Left lung (tissue), 10 donors: ENCODE measurements around the gene ZBTB17. TPM values are rescaled to one million over a fixed set of nuclear protein-coding genes. Genes with fewer than 3 reads are reported as not detected.

Source experiments
- ATAC-seq: fragments of 200-7000 bp; cut with Tn5 transposase; one replicate; pipeline ENCODE4 v1.9.1; 2020; ENCODE audit warnings: moderate library complexity
- DNase-seq, 4 donors: peaks; one replicate each; pipeline ENCODE4 v3.0.0-alpha.2; 2013 to 2020
- H3K27ac ChIP-seq, 2 donors: fragments of 200-600 bp; sonication (generic) in 1 of 2; one replicate each; pipeline versions ENCODE4 v1.5.0 to v1.8.0; 2020 to 2021
- H3K27me3 ChIP-seq, 2 donors: fragments of 200-600 bp; sonication (generic) in 1 of 2; one replicate each; pipeline versions ENCODE4 v1.5.0 to v1.8.0; 2020 to 2021
- H3K36me3 ChIP-seq, 2 donors: fragments of 200-600 bp; sonication (generic) in 1 of 2; one replicate each; pipeline versions ENCODE4 v1.5.0 to v1.8.0; 2020 to 2021
- H3K4me1 ChIP-seq, 2 donors: fragments of 200-600 bp; one replicate each; pipeline ENCODE4 v1.8.0; 2021
- H3K4me3 ChIP-seq, 2 donors: fragments of 200-600 bp; sonication (generic) in 1 of 2; one replicate each; pipeline versions ENCODE4 v1.5.0 to v1.8.0; 2020 to 2021; ENCODE audit warnings: mild to moderate bottlenecking in 1 of 2
- H3K9me3 ChIP-seq, 2 donors: fragments of 200-600 bp; sonication (generic) in 1 of 2; one replicate each; pipeline versions ENCODE4 v1.5.0 to v1.8.0; 2020 to 2021
- CTCF ChIP-seq, 2 donors: fragments of 200-600 bp; sonication (generic) in 1 of 2; IDR thresholded peaks; one replicate each; pipeline versions ENCODE4 v1.5.0 to v1.8.0; 2021; ENCODE audit warnings: antibody characterized with exemption in 2 of 2
- intact Hi-C, 2 donors: fragments of 100-400 bp; cut with DNase I; formaldehyde crosslinking; loops; one replicate each; pipeline versions ENCODE4 v1.11.2 to v1.14.2; 2022
- polyA plus RNA-seq, 6 donors: library from polyadenylated mRNA; unstranded; fragments of 120-200 nt; gene quantifications; one replicate each; pipeline ENCODE4 v1.2.1, GENCODE V29; 2013; ENCODE audit not compliant: insufficient read length in 6 of 6
- total RNA-seq, 2 donors: library from RNA; stranded (reverse); fragmentation: NEBNext Ultra II Directional; extraction: Animal tissue kit (Norgen Biotek cat#: 25700); gene quantifications; one replicate each; pipeline ENCODE4 v1.2.1, GENCODE V29; 2021
- donor health status: DM: no; HTN: yes; CAD: no.
- donor health status: DM: no; HTN: no; CAD: no.

Gene ZBTB17
- total and polyA plus RNA-seq, 8 donors = 27.4 to 46.5 (median 33.1) TPM

DNA sequence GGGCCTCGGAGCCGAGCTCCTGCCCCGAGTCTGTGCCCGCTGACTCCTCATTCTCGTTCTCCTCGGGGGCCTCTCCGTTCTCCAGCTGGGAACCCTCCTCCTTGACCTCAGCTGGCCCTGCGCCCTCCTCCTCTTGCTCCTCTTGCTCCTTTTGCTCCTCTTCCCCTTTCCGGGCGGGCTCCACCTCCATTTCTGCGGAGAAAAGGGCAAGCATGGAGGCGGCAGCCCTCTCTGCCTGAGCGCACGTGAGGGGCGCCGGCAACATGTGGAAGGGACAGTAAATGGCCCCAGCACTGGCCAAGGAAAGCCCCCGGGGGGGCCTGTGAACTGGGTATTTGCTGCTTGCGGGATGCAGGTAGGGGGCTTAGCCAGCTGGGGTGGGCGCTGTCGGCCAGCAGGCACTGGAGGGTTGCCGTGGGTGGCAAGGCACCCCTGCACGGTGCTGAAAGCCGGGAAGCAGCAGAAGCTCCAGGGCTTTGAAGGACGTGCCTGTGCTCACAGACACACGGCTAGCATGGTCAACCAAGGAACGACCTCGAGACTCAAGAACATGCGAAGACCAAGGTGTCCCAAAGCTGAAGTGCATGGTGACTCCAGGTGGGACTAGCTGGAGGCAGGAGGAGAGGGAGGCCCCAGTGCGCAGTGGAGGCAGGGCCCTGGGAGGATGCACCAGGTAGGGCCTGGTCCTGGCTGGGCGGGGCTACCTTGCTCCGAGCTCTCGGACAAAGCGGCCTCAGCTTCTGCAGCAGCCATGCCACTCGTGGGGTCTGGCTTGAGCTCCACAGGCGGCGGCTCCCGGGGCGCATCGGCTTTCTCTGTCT lies 30.7 kb downstream of the ZBTB17 start:
- H3K9me3 ChIP-seq = no peaks in the 10 kb centered on the region
- H3K36me3 ChIP-seq = peaks cover 0 to 80% of the 10 kb centered on the region in 2 donors
- no peak overlapping the region for H3K4me3 ChIP-seq
- TF ChIP-seq CTCF (IDR thresholded peaks at IDR 0.05) = no peak
- H3K27me3 ChIP-seq = no peaks in the 10 kb centered on the region
- H3K4me1 ChIP-seq = peaks cover 21 to 28% of the 10 kb centered on the region in 2 donors
- DNase-seq (no peak), ATAC-seq (no peak)
- H3K27ac ChIP-seq = no peak overlapping the region
- intact Hi-C loops = no loop called here

GRCh38 chr1:15944308-15945010 lies 31.4 kb downstream of the ZBTB17 start:
- ATAC-seq (no peak), DNase-seq (no peak)
- intact Hi-C loops = no loop called here
- Histone ChIP-seq H3K36me3 (peaks cover 0 to 88% of the 10 kb centered on the region in 2 donors), H3K9me3 (no peaks in the 10 kb centered on the region), H3K27ac (no peak overlapping the region), H3K4me1 (peaks cover 13 to 26% of the 10 kb centered on the region in 2 donors), H3K27me3 (no peaks in the 10 kb centered on the region), H3K4me3 (no peak overlapping the region)
- no peak for TF ChIP-seq CTCF (IDR thresholded peaks at IDR 0.05)

DNA sequence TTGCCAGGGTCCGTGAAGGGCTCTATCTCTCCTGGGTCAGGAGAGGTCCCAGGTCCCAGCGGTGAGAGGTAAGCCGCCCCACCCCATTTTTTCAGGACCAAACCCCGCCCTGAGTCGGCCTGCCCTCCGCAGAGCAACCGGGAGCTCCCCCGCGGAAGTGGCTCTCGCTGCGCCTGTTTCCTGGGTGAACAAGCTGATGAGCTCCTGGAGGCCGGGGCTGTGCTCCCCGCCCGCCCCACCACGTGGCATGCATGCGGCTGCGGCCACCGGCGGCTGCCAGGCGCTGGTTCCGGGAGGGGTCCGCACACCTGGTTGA lies 32.0 kb downstream of the ZBTB17 start:
- no peaks in the 10 kb centered on the region for H3K9me3 ChIP-seq
- no peak overlapping the region for H3K27ac ChIP-seq
- no peak overlapping the region for H3K4me3 ChIP-seq
- no peak for ATAC-seq
- no peaks in the 10 kb centered on the region for H3K27me3 ChIP-seq
- intact Hi-C loops = no loop called here
- no peak for TF ChIP-seq CTCF (IDR thresholded peaks at IDR 0.05)
- peaks cover 10 to 26% of the 10 kb centered on the region in 2 donors for H3K4me1 ChIP-seq
- DNase-seq = no peak
- H3K36me3 ChIP-seq = peaks cover 0 to 93% of the 10 kb centered on the region in 2 donors

GRCh38 chr1:15943328-15943991 lies 32.4 kb downstream of the ZBTB17 start:
- intact Hi-C loops = no loop called here
- H3K36me3 ChIP-seq = peaks cover 0 to 98% of the 10 kb centered on the region in 2 donors
- no peak for ATAC-seq

More at GRCh38 chr1:15943328-15943991, 32.4 kb downstream of the ZBTB17 start:
- Histone ChIP-seq H3K4me1 (peaks cover 5 to 23% of the 10 kb centered on the region in 2 donors), H3K27me3 (no peaks in the 10 kb centered on the region), H3K27ac (no peak overlapping the region), H3K4me3 (no peak overlapping the region), H3K9me3 (no peaks in the 10 kb centered on the region)
- TF ChIP-seq CTCF (IDR thresholded peaks at IDR 0.05) = no peak
- DNase-seq = no peak
